Measurements from ENCODE around the gene NUBPL.

GRCh38 chr14:31568161-31568560 is 7.0 kb downstream of the NUBPL start:
- TF ChIP-seq CTCF (IDR thresholded peaks at IDR 0.05) (no peak), POLR2A (IDR thresholded peaks at IDR 0.05) (no peak), POLR2AphosphoS5 (IDR thresholded peaks at IDR 0.05) (no peak)
